ENCODE results near the gene REG1B. TPM values are rescaled to one million over a fixed set of nuclear protein-coding genes. Genes with fewer than 3 reads are reported as not detected.

The REG1B gene
- total RNA-seq, 1 donor from 2014 or later: not detected

DNA sequence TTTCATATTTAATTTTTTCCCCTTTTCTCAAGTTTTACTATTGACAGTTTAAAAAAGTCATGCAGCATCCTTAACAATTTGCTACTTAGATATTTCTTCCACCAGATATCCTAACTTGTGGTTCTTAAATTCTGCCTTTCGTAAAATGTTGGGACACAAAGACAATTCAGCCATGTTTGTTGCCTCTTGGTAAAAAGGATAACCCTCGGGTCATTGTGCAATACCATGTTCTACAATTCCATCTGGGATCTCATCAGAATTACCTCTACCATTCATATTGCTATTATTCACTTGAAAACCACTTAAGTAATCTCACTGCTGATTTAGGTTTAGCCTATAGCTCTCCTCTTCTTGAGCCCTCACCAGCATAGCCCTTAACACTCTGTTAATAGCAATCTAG lies 13.2 kb upstream of the REG1B start:
- no peak for DNase-seq
- TF ChIP-seq, protein P1, sequence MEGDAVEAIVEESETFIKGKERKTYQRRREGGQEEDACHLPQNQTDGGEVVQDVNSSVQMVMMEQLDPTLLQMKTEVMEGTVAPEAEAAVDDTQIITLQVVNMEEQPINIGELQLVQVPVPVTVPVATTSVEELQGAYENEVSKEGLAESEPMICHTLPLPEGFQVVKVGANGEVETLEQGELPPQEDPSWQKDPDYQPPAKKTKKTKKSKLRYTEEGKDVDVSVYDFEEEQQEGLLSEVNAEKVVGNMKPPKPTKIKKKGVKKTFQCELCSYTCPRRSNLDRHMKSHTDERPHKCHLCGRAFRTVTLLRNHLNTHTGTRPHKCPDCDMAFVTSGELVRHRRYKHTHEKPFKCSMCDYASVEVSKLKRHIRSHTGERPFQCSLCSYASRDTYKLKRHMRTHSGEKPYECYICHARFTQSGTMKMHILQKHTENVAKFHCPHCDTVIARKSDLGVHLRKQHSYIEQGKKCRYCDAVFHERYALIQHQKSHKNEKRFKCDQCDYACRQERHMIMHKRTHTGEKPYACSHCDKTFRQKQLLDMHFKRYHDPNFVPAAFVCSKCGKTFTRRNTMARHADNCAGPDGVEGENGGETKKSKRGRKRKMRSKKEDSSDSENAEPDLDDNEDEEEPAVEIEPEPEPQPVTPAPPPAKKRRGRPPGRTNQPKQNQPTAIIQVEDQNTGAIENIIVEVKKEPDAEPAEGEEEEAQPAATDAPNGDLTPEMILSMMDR (IDR thresholded peaks at IDR 0.05; ENCODE audit: partially characterized antibody, unreplicated experiment): no peak
- no peak overlapping the region for H3K27ac Mint-ChIP-seq (ENCODE audit: unreplicated experiment)
- no peak overlapping the region for H3K4me3 Mint-ChIP-seq (ENCODE audit: unreplicated experiment)
- H3K27me3 Mint-ChIP-seq (ENCODE audit: unreplicated experiment): no peaks in the 10 kb centered on the region
- no peaks in the 10 kb centered on the region for H3K9me3 Mint-ChIP-seq (ENCODE audit: unreplicated experiment)
- no peaks in the 10 kb centered on the region for H3K36me3 Mint-ChIP-seq (ENCODE audit: unreplicated experiment)
- no peaks in the 10 kb centered on the region for H3K4me1 Mint-ChIP-seq (ENCODE audit: low read depth, unreplicated experiment)

DNA sequence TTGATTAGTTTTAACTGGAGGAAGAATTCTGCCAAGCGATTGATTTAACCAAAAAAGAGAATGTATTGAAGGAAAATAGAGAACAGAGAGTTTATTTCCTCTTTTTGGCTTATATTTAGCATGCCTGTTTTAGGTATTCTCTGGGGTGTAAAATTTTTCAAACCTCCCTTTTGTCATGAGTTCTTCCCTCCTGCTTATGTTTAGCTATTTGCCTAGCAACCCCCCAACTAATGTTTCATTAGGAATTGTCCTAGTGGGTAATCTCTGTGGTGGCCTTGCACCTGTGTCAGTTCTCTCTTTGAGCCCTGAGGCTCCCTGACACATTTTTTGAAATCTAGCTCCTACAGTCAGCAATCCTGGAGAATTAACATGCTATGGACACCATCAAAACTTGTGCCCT lies 12.5 kb upstream of the REG1B start:
- H3K27me3 Mint-ChIP-seq (ENCODE audit: unreplicated experiment): no peaks in the 10 kb centered on the region
- no peaks in the 10 kb centered on the region for H3K4me1 Mint-ChIP-seq (ENCODE audit: low read depth, unreplicated experiment)
- DNase-seq: no peak
- H3K36me3 Mint-ChIP-seq (ENCODE audit: unreplicated experiment): no peaks in the 10 kb centered on the region
- H3K27ac Mint-ChIP-seq (ENCODE audit: unreplicated experiment): no peak overlapping the region
- TF ChIP-seq, protein P1 (IDR thresholded peaks at IDR 0.05; ENCODE audit: partially characterized antibody, unreplicated experiment): no peak
- H3K9me3 Mint-ChIP-seq (ENCODE audit: unreplicated experiment): no peaks in the 10 kb centered on the region
- H3K4me3 Mint-ChIP-seq (ENCODE audit: unreplicated experiment): no peak overlapping the region

DNA sequence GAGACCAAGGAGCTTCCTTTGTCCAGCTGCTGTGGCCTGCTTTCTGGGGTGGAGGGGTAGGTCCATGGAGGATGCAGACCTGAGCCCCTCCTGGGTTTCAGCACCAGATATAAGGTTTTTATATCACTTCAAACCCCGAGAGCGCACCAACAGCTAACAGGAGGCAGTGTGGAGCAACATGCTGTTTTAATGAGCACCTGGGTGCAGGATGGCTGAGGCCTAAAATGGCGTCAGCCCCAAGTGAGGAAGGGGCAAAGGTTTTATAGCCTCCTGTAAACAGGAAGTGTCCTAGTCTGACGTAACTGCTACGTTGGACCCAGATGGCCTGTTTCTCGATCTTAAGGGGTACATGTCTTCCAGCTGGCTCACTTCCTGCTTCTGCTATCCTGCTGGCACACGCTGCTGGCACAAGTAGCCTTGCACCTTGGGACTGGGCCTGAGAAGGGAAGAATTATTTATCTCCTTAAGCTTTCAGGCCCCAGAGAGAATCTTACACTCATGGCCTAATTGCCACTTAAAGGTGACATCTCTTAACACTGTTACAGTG lies 11.4 kb upstream of the REG1B start:
- H3K27me3 Mint-ChIP-seq (ENCODE audit: unreplicated experiment): no peaks in the 10 kb centered on the region
- no peak overlapping the region for H3K27ac Mint-ChIP-seq (ENCODE audit: unreplicated experiment)
- no peaks in the 10 kb centered on the region for H3K9me3 Mint-ChIP-seq (ENCODE audit: unreplicated experiment)
- no peak overlapping the region for H3K4me3 Mint-ChIP-seq (ENCODE audit: unreplicated experiment)
- DNase-seq: no peak
- no peaks in the 10 kb centered on the region for H3K4me1 Mint-ChIP-seq (ENCODE audit: low read depth, unreplicated experiment)
- TF ChIP-seq, protein P1 (IDR thresholded peaks at IDR 0.05; ENCODE audit: partially characterized antibody, unreplicated experiment): no peak
- H3K36me3 Mint-ChIP-seq (ENCODE audit: unreplicated experiment): no peaks in the 10 kb centered on the region

DNA sequence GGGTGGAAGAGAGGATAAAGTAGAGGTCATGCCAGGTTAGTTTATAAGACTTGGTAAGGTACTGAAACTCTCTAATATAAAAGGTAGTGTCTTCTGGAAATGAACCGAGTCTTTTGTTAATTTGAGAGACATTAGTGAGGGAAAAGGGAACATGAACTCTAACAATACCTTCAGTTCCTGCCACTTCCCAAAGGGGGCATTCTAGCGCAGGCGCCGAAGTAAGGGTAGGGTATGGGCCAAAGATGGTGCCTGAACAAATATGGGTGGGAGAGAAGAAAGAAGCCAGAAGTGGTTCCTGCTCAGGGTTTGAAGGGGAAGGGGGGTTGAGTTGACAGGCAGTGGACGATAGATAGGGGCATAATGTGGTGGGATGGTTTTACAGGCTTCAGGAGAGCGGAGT lies 10.1 kb upstream of the REG1B start:
- H3K4me1 Mint-ChIP-seq (ENCODE audit: low read depth, unreplicated experiment): no peaks in the 10 kb centered on the region
- H3K27me3 Mint-ChIP-seq (ENCODE audit: unreplicated experiment): no peaks in the 10 kb centered on the region
- H3K4me3 Mint-ChIP-seq (ENCODE audit: unreplicated experiment): no peak overlapping the region
- H3K27ac Mint-ChIP-seq (ENCODE audit: unreplicated experiment): no peak overlapping the region
- H3K36me3 Mint-ChIP-seq (ENCODE audit: unreplicated experiment): no peaks in the 10 kb centered on the region
- TF ChIP-seq, protein P1 (IDR thresholded peaks at IDR 0.05; ENCODE audit: partially characterized antibody, unreplicated experiment): no peak
- DNase-seq: no peak
- H3K9me3 Mint-ChIP-seq (ENCODE audit: unreplicated experiment): no peaks in the 10 kb centered on the region

DNA sequence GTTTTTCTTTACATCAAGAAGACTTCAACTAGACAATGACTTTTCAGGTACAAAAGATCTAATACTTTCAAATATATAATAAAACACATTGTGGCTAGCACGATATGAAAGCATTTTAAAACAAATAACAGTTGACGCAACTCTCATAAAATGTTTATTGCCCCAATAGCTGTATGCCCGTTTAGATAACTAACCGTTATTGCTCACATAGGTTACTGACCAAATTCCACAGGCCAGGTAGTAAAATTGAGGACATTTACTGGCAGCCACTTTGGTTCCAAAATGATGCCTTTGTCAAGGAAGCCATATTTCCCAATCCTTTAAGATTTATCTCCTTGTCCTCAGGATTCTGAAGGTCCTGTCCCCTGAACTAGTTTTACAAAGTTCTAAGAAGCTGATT lies 2.9 kb upstream of the REG1B start:
- DNase-seq: no peak
- TF ChIP-seq, protein P1 (IDR thresholded peaks at IDR 0.05; ENCODE audit: partially characterized antibody, unreplicated experiment): no peak
- Mint-ChIP-seq H3K4me1 (ENCODE audit: low read depth, unreplicated experiment) (peaks cover 4% of the 10 kb centered on the region), H3K27me3 (ENCODE audit: unreplicated experiment) (peaks cover 2% of the 10 kb centered on the region), H3K27ac (ENCODE audit: unreplicated experiment) (no peak overlapping the region), H3K4me3 (ENCODE audit: unreplicated experiment) (no peak overlapping the region), H3K9me3 (ENCODE audit: unreplicated experiment) (peaks cover 2% of the 10 kb centered on the region), H3K36me3 (ENCODE audit: unreplicated experiment) (no peaks in the 10 kb centered on the region)

Data from glutamatergic neuron (in vitro differentiated cells).